Stomach (tissue), 4 donors: ENCODE results near the gene ATP12A.

Experiments used
- POLR2A ChIP-seq, 4 donors: fragments of 450-650 bp; IDR thresholded peaks; one replicate each; pipeline ENCODE4 v1.6.1; 2016; ENCODE audit warnings: antibody characterized with exemption in 4 of 4, control low read depth in 2 of 4, mild to moderate bottlenecking in 1 of 4, moderate library complexity in 1 of 4
- TF ChIP-seq, protein P1 (sequence below), 7 experiments: fragments of 450-650 bp in 4 of 7; fragments of 200-600 bp in 3 of 7; sonication (generic) in 3 of 7; IDR thresholded peaks; one replicate each; pipeline ENCODE4 v1.5.1; 2016 to 2019; ENCODE audit warnings: antibody characterized with exemption in 7 of 7, control low read depth in 2 of 7, mild to moderate bottlenecking in 1 of 7

DNA sequence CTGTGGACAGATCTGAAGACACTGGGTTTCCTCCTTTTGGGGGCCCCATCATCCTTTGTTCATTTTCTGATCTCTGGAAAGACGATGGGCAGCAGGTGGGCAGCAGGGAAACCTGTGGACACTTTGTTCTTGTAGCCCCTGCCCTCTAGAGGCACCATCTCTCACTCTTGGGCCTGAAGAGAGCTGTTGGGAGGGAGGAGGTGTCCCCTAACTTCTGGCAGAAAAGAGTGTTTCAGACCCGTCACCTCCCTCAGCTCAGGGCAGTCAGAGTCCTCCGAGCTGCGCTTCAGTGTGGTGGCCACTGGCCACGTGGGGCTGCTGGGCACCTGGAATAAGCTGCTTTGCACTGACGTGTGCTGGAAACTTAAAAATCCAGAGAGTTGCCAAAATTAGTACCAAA is 56.8 kb downstream of the ATP12A start:
- TF ChIP-seq, protein P1, sequence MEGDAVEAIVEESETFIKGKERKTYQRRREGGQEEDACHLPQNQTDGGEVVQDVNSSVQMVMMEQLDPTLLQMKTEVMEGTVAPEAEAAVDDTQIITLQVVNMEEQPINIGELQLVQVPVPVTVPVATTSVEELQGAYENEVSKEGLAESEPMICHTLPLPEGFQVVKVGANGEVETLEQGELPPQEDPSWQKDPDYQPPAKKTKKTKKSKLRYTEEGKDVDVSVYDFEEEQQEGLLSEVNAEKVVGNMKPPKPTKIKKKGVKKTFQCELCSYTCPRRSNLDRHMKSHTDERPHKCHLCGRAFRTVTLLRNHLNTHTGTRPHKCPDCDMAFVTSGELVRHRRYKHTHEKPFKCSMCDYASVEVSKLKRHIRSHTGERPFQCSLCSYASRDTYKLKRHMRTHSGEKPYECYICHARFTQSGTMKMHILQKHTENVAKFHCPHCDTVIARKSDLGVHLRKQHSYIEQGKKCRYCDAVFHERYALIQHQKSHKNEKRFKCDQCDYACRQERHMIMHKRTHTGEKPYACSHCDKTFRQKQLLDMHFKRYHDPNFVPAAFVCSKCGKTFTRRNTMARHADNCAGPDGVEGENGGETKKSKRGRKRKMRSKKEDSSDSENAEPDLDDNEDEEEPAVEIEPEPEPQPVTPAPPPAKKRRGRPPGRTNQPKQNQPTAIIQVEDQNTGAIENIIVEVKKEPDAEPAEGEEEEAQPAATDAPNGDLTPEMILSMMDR (IDR thresholded peaks at IDR 0.05) = no peak
- no peak for TF ChIP-seq POLR2A (IDR thresholded peaks at IDR 0.05)
